OCI-LY7 (cell line): ENCODE data around the gene ENTR1. TPM values are rescaled to one million over a fixed set of nuclear protein-coding genes. Genes with fewer than 3 reads are reported as not detected.

ENCODE experiments used
- BruUV-seq: library from RNA; stranded (reverse); fragments of 400-500 nt; replicated peaks from 2 replicates; lab custom pipeline; 2021; lab: Mats Ljungman, UMichigan
- CTCF ChIA-PET: fragments of 300-600 bp; sonication (Branson Sonifier 250); formaldehyde crosslinking; loops from one replicate; lab custom pipeline; 2022; ENCODE audit warnings: antibody characterized with exemption; ENCODE audit not compliant: unreplicated experiment; lab: Charles Lee
- POLR2A ChIA-PET: fragments of 300-600 bp; sonication (Branson Sonifier 250); formaldehyde crosslinking; loops from one replicate; lab custom pipeline; 2022; ENCODE audit warnings: antibody characterized with exemption; lab: Charles Lee
- DNase-seq: peaks from one replicate; pipeline ENCODE4 v3.0.0-alpha.2; 2015; ENCODE audit warnings: low spot score
- H2AFZ ChIP-seq: fragments of 200-600 bp; sonication (generic), shearing (Covaris generic); 2 replicates; pipeline ENCODE4 v1.6.1; 2014; ENCODE audit warnings: mild to moderate bottlenecking, antibody characterized with exemption, low read length, moderate library complexity
- H3K27ac ChIP-seq: fragments of 200-600 bp; sonication (generic); 2 replicates; pipeline ENCODE4 v1.5.1; 2014; ENCODE audit warnings: mixed run types, low read depth, mild to moderate bottlenecking, moderate library complexity, low read length, inconsistent platforms; ENCODE audit not compliant: poor library complexity, severe bottlenecking
- H3K36me3 ChIP-seq: fragments of 200-600 bp; sonication (generic); 2 replicates; pipeline ENCODE4 v1.6.1; 2014; ENCODE audit warnings: mild to moderate bottlenecking, antibody characterized with exemption, low read length, moderate library complexity, mixed read lengths; ENCODE audit not compliant: insufficient read depth
- H3K4me1 ChIP-seq: fragments of 200-600 bp; sonication (generic); 2 replicates; pipeline ENCODE4 v1.5.1; 2014; ENCODE audit warnings: mild to moderate bottlenecking, low read length; ENCODE audit not compliant: insufficient read depth, poor library complexity, severe bottlenecking
- H3K4me2 ChIP-seq: fragments of 200-600 bp; sonication (generic); 2 replicates; pipeline ENCODE4 v1.6.1; 2014; ENCODE audit warnings: mild to moderate bottlenecking, low read length
- H3K4me3 ChIP-seq: fragments of 200-600 bp; sonication (generic); 2 replicates; pipeline ENCODE4 v1.5.1; 2014; ENCODE audit warnings: mild to moderate bottlenecking, low read depth, low read length; ENCODE audit not compliant: poor library complexity, severe bottlenecking
- H3K79me2 ChIP-seq: fragments of 200-600 bp; sonication (generic); 2 replicates; pipeline ENCODE4 v1.6.1; 2016; ENCODE audit warnings: low read depth, mild to moderate bottlenecking, low read length, moderate library complexity, mixed read lengths; ENCODE audit not compliant: insufficient read depth
- H3K9me2 ChIP-seq: fragments of 200-600 bp; sonication (generic); 2 replicates; pipeline ENCODE4 v1.6.1; 2016; ENCODE audit warnings: mild to moderate bottlenecking, low read length, mixed read lengths; ENCODE audit not compliant: insufficient read depth
- H3K9me3 ChIP-seq: fragments of 200-600 bp; sonication (generic); 2 replicates; pipeline ENCODE4 v1.6.1; 2014; ENCODE audit warnings: mild to moderate bottlenecking, mixed run types, low read length, mixed read lengths
- H4K20me1 ChIP-seq: fragments of 200-600 bp; sonication (generic); 2 replicates; pipeline ENCODE4 v1.6.1; 2014; ENCODE audit warnings: mild to moderate bottlenecking, antibody characterized with exemption, low read length, moderate library complexity, mixed read lengths; ENCODE audit not compliant: insufficient read depth
- EZH2phosphoT487 ChIP-seq: fragments of 200-600 bp; sonication (generic); IDR thresholded peaks from 2 replicates; pipeline ENCODE4 v1.6.1; 2018; ENCODE audit warnings: low read depth, borderline replicate concordance, mild to moderate bottlenecking, mixed run types, antibody characterized with exemption, low read length, moderate library complexity, mixed read lengths
- intact Hi-C: fragments of 100-400 bp; cut with micrococcal nuclease; formaldehyde crosslinking; loops from one replicate; pipeline ENCODE4 v1.10.0; 2022; ENCODE audit not compliant: unreplicated experiment
- total RNA-seq, 2 experiments: library from RNA; depleted of rRNA in 1 of 2; stranded (reverse); fragments of >200 nt in 1 of 2; shearing (Covaris generic) in 1 of 2; gene quantifications; 2 replicates each; pipeline ENCODE4 v1.2.3, GENCODE V29; 2014 to 2022
- TF ChIP-seq, protein P1 (sequence below): fragments of 200-600 bp; sonication (generic); conservative IDR thresholded peaks from 2 replicates; pipeline ENCODE4 v1.5.1; 2014; ENCODE audit warnings: mild to moderate bottlenecking, antibody characterized with exemption, low read length, moderate library complexity, mixed read lengths

ENTR1 gene
- total RNA-seq, 2 experiments from 2014 or later: 103 to 109 TPM

GRCh38 chr9:136433849-136434579 is 23.6 kb upstream of the ENTR1 start:
- H3K4me1 ChIP-seq: peaks cover 18% of the 10 kb centered on the region
- peaks cover 8% of the 10 kb centered on the region for H4K20me1 ChIP-seq
- H3K9me3 ChIP-seq: no peaks in the 10 kb centered on the region
- no peaks in the 10 kb centered on the region for H3K9me2 ChIP-seq
- intact Hi-C loops: no loop called here
- H2AFZ ChIP-seq: no peak overlapping the region
- no peak overlapping the region for H3K4me3 ChIP-seq
- peaks cover 39% of the 10 kb centered on the region for H3K36me3 ChIP-seq
- TF ChIP-seq EZH2phosphoT487: no peak
- TF ChIP-seq, protein P1, sequence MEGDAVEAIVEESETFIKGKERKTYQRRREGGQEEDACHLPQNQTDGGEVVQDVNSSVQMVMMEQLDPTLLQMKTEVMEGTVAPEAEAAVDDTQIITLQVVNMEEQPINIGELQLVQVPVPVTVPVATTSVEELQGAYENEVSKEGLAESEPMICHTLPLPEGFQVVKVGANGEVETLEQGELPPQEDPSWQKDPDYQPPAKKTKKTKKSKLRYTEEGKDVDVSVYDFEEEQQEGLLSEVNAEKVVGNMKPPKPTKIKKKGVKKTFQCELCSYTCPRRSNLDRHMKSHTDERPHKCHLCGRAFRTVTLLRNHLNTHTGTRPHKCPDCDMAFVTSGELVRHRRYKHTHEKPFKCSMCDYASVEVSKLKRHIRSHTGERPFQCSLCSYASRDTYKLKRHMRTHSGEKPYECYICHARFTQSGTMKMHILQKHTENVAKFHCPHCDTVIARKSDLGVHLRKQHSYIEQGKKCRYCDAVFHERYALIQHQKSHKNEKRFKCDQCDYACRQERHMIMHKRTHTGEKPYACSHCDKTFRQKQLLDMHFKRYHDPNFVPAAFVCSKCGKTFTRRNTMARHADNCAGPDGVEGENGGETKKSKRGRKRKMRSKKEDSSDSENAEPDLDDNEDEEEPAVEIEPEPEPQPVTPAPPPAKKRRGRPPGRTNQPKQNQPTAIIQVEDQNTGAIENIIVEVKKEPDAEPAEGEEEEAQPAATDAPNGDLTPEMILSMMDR: no peak
- DNase-seq: no peak
- no peak overlapping the region for H3K4me2 ChIP-seq
- BruUV-seq: no TSS peak
- H3K79me2 ChIP-seq: peaks cover 25% of the 10 kb centered on the region; the same call in 1 of the 2 replicates
- ChIA-PET POLR2A (no interaction called here), CTCF (no interaction called here)
- H3K27ac ChIP-seq: no peak overlapping the region

DNA sequence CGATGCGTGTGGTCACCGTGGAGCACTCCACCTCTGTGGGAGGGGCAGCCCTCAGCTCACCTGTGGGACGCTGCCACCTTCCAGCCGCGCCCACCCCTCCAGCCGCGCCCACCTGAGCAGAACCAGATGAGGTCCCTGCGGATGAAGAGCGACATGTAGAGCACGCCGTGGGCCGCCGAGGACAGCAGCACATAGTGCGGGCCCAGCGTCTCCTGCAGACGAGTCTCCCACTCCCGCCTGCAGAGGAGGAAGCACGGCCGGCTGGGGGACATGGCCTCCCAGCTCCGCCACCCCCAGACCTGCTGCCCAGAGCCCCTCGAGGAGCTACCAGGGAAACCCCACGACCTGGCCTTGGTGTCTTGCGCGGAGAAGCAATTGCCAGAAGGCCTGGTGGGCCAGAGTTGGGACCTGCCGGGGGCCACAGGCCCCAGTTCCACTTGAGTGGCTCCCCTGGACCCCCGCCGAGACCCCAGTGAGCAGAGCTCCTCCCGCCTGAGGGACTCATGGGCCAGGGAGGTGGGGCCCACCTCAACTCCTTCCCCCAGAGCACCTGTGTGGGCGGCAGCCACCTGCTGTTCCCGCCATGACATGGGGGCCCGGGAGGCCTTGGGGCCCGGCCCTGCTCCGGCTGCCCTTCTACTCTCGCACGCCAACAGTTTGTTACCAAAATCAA is 22.8 kb upstream of the ENTR1 start:
- ChIA-PET CTCF (no interaction called here), POLR2A (no interaction called here)
- TF ChIP-seq, protein P1: no peak
- no peak for TF ChIP-seq EZH2phosphoT487
- no peak overlapping the region for H3K4me3 ChIP-seq
- H4K20me1 ChIP-seq: peaks cover 8% of the 10 kb centered on the region
- H3K36me3 ChIP-seq: peaks cover 46% of the 10 kb centered on the region
- peaks cover 17% of the 10 kb centered on the region for H3K4me1 ChIP-seq
- DNase-seq: no peak
- no peak overlapping the region for H3K4me2 ChIP-seq
- intact Hi-C loops: no loop called here
- peaks cover 18% of the 10 kb centered on the region; the same call in 1 of the 2 replicates for H3K79me2 ChIP-seq
- H3K9me2 ChIP-seq: no peaks in the 10 kb centered on the region
- BruUV-seq: no TSS peak
- H2AFZ ChIP-seq: no peak overlapping the region
- H3K9me3 ChIP-seq: no peaks in the 10 kb centered on the region
- H3K27ac ChIP-seq: no peak overlapping the region

DNA sequence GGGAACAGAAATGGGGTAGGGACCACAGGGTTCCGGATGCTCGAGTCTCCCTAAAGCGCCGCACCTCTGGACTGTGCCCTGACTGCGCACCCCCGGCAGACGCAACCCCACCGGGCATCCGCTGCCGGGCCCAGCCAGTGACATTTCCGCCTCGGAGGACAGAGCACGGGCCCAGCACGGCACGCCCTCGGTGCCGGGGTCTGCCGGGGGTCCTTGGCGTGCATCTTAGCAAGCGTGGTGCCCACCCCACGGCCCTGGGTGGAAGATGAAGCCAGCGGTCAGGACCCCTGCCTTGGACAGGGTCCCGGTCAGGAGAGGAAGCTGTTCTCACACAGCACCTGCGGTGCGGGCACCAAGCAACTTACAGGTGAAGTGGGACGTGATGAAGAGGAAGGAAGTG is 22.2 kb upstream of the ENTR1 start:
- no peak overlapping the region for H3K4me3 ChIP-seq
- DNase-seq: no peak
- peaks cover 7% of the 10 kb centered on the region for H4K20me1 ChIP-seq
- H3K9me2 ChIP-seq: no peaks in the 10 kb centered on the region
- no TSS peak for BruUV-seq
- intact Hi-C loops: no loop called here
- peaks cover 12% of the 10 kb centered on the region; the same call in 1 of the 2 replicates for H3K79me2 ChIP-seq
- ChIA-PET POLR2A (no interaction called here), CTCF (no interaction called here)
- TF ChIP-seq, protein P1: no peak
- TF ChIP-seq EZH2phosphoT487: no peak
- no peak overlapping the region for H2AFZ ChIP-seq
- H3K9me3 ChIP-seq: no peaks in the 10 kb centered on the region
- no peak overlapping the region for H3K27ac ChIP-seq
- H3K36me3 ChIP-seq: peaks cover 51% of the 10 kb centered on the region
- H3K4me2 ChIP-seq: no peak overlapping the region
- peaks cover 11% of the 10 kb centered on the region for H3K4me1 ChIP-seq
